Stimulated activated CD4-positive, alpha-beta T cell treated with anti-CD3 and anti-CD28 coated beads, Interleukin-2, amount 100 ng/mL, for 4 hours (primary cell): ENCODE results near the gene TMEM260.

Source experiments
- DNase-seq: peaks from one replicate; pipeline ENCODE4 v3.0.0-alpha.2; 2020; ENCODE audit warnings: low read depth

TMEM260 gene

GRCh38 chr14:56579345-56580220, at the start of gene TMEM260:
Gene TMEM260, plus strand, starts transcription at chr14:56579798. Its CDS starts 117 bp downstream, at chr14:56579915.
- DNase-seq = peak; percentile 83

GRCh38 chr14:56532546-56532945, 47.1 kb upstream of the TMEM260 start:
- no peak for DNase-seq

GRCh38 chr14:56534656-56535055, 44.9 kb upstream of the TMEM260 start:
- no peak for DNase-seq

DNA sequence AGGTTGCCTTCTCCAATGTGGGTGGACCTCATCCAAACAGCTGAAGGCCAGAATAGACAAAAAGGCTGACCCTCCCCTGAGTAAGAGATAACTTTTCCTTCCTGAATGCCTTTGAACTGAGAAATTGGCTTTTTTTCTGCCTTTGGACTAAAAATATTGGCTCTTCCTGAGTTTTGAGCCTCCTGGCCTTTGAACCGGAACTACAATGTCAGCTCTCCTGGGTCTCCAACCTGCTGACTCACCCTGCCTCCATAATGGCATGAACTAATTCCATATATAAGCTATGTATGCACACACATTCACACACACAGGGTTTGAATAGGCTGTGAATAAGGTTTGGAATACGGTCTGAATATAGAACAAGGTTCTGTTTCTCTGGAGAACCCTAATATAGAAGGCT, 39.7 kb upstream of the TMEM260 start:
- DNase-seq = no peak

GRCh38 chr14:56543436-56543835, 36.2 kb upstream of the TMEM260 start:
- DNase-seq = no peak

GRCh38 chr14:56549721-56550120, 29.9 kb upstream of the TMEM260 start:
- DNase-seq = no peak

GRCh38 chr14:56552615-56553014, 27.0 kb upstream of the TMEM260 start:
- DNase-seq = no peak

DNA sequence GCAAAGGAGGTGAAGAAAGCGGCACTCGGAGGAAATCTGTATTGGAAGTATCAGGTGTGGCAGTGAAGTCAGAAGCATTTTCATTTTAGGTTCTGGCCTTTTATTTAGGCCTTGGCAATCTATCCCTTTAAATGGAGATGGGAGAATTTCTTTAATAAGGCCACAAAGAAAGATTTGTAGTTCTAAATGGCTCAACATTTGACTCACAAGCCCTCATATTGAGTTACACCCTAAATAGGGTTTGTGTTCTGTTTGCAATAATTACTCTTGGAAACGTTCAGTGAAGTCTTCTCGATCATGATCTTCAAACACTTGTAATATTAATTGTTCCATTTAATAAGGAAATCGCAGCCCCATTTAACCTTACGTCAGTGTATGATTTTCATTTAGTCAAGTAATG, 25.3 kb upstream of the TMEM260 start:
- no peak for DNase-seq

GRCh38 chr14:56555921-56556570, 23.6 kb upstream of the TMEM260 start:
- no peak for DNase-seq

DNA sequence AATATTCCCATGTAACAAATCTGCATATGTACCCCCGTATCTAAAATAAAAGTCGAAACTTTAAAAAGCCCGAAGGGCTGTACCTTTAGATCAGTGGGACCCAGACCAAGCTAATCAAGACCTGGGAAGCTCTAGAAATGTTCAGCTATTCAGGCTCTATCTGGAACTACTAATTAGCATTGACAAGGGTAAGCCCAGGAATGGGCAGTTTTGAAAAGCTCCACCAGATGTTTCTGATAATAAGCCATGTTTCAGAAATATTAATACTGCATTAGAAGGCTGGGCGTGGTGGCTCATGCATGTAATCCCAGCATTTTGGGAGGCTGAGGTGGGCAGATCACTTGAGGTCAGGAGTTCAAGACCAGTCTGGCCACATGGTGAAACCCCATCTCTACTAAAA, 20.4 kb upstream of the TMEM260 start:
- no peak for DNase-seq

DNA sequence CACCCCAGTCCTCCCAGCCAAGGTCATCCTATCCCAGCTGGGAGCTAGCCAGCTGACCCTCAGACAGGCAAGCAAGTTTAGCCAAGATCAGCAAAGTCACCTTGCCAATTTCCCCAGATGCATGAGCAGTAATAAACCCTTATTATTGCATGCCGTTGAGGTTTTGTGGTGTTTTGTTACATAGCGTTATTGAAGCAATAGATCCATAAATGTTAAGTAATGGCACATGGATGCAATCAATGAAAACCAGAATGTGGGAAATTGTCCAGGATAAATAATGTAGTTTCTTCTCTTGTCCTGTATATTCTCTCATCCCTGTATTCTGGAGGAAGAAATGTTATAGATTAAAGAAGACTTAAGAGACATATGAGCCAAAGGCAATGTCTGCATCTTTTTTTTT, 18.0 kb upstream of the TMEM260 start:
- no peak for DNase-seq

- DNase-seq = no peak
Observed at GRCh38 chr14:56562883-56563282, 16.7 kb upstream of the TMEM260 start.

DNA sequence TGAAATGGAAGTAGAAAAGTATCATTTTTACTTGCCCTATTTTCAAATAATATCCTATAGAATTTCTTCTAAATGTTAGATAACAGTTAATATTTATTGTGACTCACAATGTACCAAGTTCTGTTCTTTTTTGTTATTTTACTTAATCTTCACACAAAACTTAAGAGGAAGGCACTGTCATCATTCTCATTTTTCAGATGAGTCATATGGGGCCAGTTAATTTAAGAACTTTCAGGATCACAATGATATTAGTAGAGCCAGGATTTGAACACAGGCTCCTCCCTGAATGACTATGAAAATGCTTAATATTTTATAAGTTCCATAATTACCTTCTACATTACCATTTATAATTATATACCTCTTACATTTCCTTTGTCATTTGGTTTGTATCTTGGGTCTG, 10.4 kb upstream of the TMEM260 start:
- DNase-seq = no peak

- no peak for DNase-seq
Observed at GRCh38 chr14:56570295-56570694, 9.3 kb upstream of the TMEM260 start.

GRCh38 chr14:56580221-56580711, 668 bp downstream of the TMEM260 start:
- no peak for DNase-seq

GRCh38 chr14:56581041-56581727, 1.6 kb downstream of the TMEM260 start:
- no peak for DNase-seq

DNA sequence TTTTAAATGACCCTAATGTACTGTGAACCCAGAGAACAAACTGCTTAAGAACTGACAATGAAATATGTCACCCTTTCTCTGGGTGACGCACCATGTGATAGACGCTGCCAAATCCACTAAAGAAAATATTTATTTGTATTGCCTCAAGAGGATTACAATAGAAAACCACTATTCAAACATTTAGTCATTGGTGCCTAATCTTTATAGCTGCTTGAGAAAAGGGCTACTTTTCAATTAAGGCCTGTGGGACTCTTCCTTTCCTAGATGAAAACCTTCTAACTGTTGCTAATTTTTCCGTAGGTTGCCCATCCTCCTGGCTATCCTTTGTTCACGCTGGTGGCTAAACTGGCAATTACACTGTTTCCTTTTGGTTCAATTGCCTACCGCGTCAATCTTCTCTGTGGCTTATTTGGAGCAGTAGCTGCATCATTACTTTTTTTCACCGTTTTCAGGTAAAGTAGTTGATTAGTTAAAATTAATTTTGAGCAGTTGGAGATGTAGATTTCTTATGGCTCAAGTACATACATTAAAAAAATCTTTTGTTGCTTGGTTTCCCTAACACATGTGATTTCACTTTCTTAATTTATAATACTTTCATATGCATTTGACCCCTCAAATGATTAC, 6.0 kb downstream of the TMEM260 start:
- no peak for DNase-seq

GRCh38 chr14:56587701-56588100, 8.1 kb downstream of the TMEM260 start:
- DNase-seq = no peak

DNA sequence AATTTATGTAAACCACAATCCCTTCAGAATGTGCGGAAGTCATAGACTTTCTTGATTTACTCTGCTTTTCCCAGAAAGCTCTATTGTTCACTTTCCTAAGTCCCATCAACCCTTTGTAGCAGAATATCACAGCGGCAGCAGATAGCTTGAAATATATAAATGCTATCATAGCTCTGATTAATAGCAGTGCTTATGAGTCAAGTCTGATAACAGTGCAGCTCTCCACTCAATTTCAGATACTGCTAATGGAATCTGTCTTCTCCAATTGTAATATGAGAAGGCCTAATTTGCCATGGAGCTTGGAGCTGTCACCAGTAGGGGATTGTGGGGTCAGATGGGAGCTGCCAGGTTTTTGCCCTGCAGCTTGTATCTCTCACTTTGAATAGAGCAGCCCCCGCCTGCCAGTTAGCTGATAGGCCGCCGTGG, 10.9 kb downstream of the TMEM260 start:
- no peak for DNase-seq

GRCh38 chr14:56592746-56593544, 13.3 kb downstream of the TMEM260 start:
- no peak for DNase-seq

DNA sequence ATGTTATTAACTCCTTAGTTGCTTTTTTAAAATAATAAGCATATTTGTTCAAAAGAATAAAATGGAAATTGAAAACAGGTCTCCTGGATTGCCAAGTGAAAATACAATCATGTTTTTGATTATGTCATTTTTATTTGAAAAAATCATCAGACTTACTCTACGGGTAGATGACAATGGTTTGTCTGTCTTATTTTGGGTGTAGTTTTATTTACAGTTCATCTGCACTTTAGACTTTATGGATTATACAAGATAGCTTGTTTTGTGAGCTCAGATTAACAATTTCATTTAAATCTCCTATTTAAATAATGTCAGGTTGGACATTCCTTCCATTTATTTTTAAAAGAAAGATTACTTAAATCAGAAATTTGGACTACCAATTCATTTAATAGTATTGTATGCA, 14.8 kb downstream of the TMEM260 start:
- no peak for DNase-seq
